ENCODE data around the gene HAUS6. TPM values are rescaled to one million over a fixed set of nuclear protein-coding genes. Genes with fewer than 3 reads are reported as not detected.

Gene HAUS6
- total RNA-seq, 1 donor from 2014 or later = 36.2 TPM

DNA sequence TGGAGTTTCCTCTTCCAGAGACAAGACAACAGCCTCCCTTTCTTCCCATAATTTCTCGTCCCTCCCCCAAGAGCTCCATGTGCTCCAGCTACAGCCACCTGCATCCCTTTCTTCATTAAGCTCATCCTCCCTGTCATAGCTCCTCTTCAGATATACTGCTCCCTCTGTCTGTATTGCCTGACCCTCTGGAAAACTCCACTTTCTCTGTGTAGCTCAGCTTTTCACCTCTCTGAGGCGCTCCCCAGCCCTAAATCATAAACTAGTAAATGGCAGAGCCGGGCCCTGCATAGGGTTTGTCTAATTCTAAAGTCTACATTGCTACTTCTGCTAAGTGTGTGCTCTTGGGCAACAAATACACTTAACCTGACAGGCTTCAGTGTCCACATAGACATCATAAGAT lies 33.4 kb upstream of the HAUS6 start:
- Mint-ChIP-seq H3K4me1 (no peaks in the 10 kb centered on the region), H3K36me3 (ENCODE audit: low read depth) (no peaks in the 10 kb centered on the region), H3K9me3 (no peaks in the 10 kb centered on the region), H3K27ac (ENCODE audit: unreplicated experiment) (no peak overlapping the region), H3K4me3 (no peak overlapping the region), H3K27me3 (ENCODE audit: low read depth) (no peaks in the 10 kb centered on the region)
- TF ChIP-seq, protein P1, sequence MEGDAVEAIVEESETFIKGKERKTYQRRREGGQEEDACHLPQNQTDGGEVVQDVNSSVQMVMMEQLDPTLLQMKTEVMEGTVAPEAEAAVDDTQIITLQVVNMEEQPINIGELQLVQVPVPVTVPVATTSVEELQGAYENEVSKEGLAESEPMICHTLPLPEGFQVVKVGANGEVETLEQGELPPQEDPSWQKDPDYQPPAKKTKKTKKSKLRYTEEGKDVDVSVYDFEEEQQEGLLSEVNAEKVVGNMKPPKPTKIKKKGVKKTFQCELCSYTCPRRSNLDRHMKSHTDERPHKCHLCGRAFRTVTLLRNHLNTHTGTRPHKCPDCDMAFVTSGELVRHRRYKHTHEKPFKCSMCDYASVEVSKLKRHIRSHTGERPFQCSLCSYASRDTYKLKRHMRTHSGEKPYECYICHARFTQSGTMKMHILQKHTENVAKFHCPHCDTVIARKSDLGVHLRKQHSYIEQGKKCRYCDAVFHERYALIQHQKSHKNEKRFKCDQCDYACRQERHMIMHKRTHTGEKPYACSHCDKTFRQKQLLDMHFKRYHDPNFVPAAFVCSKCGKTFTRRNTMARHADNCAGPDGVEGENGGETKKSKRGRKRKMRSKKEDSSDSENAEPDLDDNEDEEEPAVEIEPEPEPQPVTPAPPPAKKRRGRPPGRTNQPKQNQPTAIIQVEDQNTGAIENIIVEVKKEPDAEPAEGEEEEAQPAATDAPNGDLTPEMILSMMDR (conservative IDR thresholded peaks at IDR 0.05) = no peak
- no peak for DNase-seq (ENCODE audit: low read depth, low spot score)

DNA sequence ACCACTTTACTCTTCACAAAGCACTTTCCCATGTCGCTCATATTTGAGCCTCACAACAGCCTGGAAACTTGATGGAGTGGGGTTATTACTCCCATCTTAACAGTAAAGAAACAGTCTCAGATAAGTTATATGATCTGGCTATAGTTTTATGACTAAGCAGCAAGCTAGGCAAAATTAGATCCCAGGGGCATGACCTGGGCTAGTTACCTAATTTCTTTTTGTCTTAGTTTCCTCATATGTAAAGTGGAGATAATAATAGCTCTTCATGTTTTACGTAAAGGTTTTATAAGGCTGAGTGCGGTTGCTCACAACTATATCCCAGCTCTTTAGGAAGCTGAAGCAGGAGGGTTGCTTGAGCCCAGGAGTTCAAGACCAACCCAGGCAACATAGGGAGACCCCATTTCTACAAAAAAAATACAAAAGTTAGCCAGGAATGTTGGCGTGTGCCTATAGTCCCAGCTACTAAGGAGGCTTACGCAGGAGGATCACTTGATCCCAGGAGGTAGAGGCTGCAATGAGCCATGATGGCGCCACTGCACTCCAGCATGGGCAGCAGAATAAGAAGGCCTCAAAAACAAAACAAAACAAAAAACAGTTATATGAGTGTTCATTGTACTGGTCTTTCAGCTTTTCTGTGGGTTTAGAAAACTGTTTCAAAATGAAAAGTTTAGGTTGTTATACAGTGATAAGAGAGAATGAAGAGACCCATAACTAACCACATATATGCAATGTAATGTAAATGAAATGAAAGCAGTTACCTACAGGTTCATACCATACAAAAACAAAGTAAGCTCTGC lies 31.0 kb upstream of the HAUS6 start:
- no peak overlapping the region for H3K27ac Mint-ChIP-seq (ENCODE audit: unreplicated experiment)
- peaks cover 23% of the 10 kb centered on the region for H3K4me1 Mint-ChIP-seq
- H3K36me3 Mint-ChIP-seq (ENCODE audit: low read depth) = no peaks in the 10 kb centered on the region
- no peaks in the 10 kb centered on the region for H3K27me3 Mint-ChIP-seq (ENCODE audit: low read depth)
- TF ChIP-seq, protein P1 (conservative IDR thresholded peaks at IDR 0.05) = no peak
- no peak for DNase-seq (ENCODE audit: low read depth, low spot score)
- no peaks in the 10 kb centered on the region for H3K9me3 Mint-ChIP-seq
- H3K4me3 Mint-ChIP-seq = no peak overlapping the region

DNA sequence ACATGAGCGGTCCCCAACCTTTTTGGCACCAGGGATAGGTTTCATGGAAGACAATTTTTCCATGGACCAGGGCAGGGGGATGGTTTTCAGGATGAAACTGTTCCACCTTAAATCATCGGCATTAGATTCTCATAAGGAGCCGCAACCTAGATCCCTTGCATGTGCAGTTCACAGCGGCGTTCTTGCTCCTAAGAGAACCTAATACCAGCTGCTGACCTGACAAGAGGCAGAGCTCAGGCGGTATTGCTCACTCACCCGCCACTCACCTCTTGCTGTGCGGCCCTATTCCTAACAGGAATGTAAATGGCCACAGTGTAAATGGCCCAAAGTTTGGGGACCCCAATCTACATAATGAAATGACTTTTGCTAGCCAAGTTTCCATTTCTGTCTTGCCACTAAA lies 27.7 kb upstream of the HAUS6 start:
- Mint-ChIP-seq H3K9me3 (no peaks in the 10 kb centered on the region), H3K27me3 (ENCODE audit: low read depth) (peaks cover 3% of the 10 kb centered on the region), H3K4me1 (peaks cover 37% of the 10 kb centered on the region), H3K27ac (ENCODE audit: unreplicated experiment) (no peak overlapping the region), H3K4me3 (peak overlapping the region; percentile 60), H3K36me3 (ENCODE audit: low read depth) (no peaks in the 10 kb centered on the region)
- TF ChIP-seq, protein P1 (conservative IDR thresholded peaks at IDR 0.05) = no peak
- no peak for DNase-seq (ENCODE audit: low read depth, low spot score)

DNA sequence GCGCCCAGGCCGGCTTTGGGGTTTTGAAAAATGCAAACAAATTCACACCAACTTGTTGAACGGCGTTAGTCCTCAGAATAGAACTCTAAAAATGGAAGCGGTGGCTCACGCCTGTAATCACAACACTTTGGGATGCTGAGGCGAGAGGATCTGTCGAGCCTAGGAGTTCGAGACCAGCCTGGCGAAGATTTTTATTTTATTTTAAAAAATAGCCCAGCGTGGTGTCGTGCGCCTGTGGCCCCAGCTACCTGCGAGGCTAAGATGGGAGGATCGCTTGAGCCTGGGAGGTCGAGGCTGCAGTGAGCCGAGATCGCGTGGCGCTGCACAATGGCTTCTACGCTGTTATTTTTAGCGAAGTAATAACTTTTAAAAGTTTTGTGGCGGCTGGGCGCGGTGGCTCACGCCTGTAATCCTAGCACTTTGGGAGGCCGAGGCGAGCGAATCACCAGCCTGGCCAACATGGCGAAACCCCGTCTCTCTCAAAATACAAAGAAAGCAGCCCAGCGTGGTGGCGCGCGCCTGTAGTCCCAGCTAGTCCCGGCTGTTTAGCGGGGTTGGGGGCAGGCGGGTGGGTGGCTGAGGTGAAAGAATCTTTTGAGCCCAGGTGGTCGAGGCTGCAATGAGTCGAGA lies 25.3 kb upstream of the HAUS6 start:
- DNase-seq (ENCODE audit: low read depth, low spot score) = peak; percentile 32
- Mint-ChIP-seq H3K27me3 (ENCODE audit: low read depth) (peaks cover 3% of the 10 kb centered on the region), H3K9me3 (no peaks in the 10 kb centered on the region), H3K36me3 (ENCODE audit: low read depth) (peaks cover 7% of the 10 kb centered on the region), H3K4me3 (peak overlapping the region; percentile 95), H3K4me1 (peaks cover 48% of the 10 kb centered on the region), H3K27ac (ENCODE audit: unreplicated experiment) (peak overlapping the region; percentile 83)
- TF ChIP-seq, protein P1 (conservative IDR thresholded peaks at IDR 0.05) = no peak

DNA sequence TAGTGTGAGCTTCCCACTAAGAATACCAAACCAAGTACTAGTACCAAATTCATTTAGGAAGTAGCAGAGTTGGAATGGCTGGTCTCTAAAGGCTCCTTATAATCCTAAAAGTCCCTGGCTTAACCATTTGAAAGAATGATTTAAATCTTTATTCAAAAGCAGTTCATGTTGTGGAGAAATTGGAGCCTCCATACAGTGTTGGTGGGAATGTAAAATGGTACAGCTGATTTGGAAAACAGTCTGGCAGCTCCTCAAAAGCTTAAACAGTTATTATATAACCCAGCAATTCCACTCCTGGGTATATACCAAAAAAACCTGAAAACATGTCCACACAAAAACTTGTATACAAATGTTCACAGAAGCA lies 21.7 kb upstream of the HAUS6 start:
- TF ChIP-seq, protein P1 (conservative IDR thresholded peaks at IDR 0.05) = no peak
- H3K27me3 Mint-ChIP-seq (ENCODE audit: low read depth) = peaks cover 3% of the 10 kb centered on the region
- H3K36me3 Mint-ChIP-seq (ENCODE audit: low read depth) = peaks cover 22% of the 10 kb centered on the region
- no peaks in the 10 kb centered on the region for H3K9me3 Mint-ChIP-seq
- no peak overlapping the region for H3K27ac Mint-ChIP-seq (ENCODE audit: unreplicated experiment)
- DNase-seq (ENCODE audit: low read depth, low spot score) = no peak
- peak overlapping the region; percentile 95 for H3K4me3 Mint-ChIP-seq
- peaks cover 38% of the 10 kb centered on the region for H3K4me1 Mint-ChIP-seq

Measured in neural crest cell (in vitro differentiated cells).